K562 (cell line): ENCODE data around the gene ERC2. TPM values are rescaled to one million over a fixed set of nuclear protein-coding genes. Genes with fewer than 3 reads are reported as not detected.

Source experiments
- ATAC-seq: fragments of 200-7000 bp; cut with Tn5 transposase; 3 replicates; pipeline ENCODE4 v1.9.1; 2020; ENCODE audit warnings: moderate library complexity
- BruUV-seq: library from RNA; stranded (reverse); fragments of 400-500 nt; replicated peaks from 2 replicates; lab custom pipeline; 2021; lab: Mats Ljungman, UMichigan
- CTCF ChIA-PET: fragments of 300-600 bp; formaldehyde crosslinking; extraction: SDS; loops from one replicate; lab custom pipeline; 2021; ENCODE audit warnings: low intra/inter-chr PET ratio; lab: Yijun Ruan, JAX
- POLR2A ChIA-PET: fragments of 300-600, 350-650 bp; sonication (Branson Sonifier 250); formaldehyde crosslinking; extraction: SDS; loops from one replicate; lab custom pipeline; 2021; ENCODE audit warnings: antibody characterized with exemption, inconsistent platforms; lab: Yijun Ruan, JAX
- DNase-seq, 4 experiments: peaks; one replicate each; pipeline versions ENCODE4 v3.0.0 to v3.0.0-alpha.2; 2011 to 2018; ENCODE audit warnings: low spot score in 3 of 4, mixed read lengths in 3 of 4; ENCODE audit errors: extremely low read depth in 1 of 4
- FAIRE-seq: peaks from 2 replicates; lab custom pipeline; 2011; peaks lifted over from hg19 to GRCh38; lab: Jason Lieb, UNC
- H2AFZ ChIP-seq: 2 replicates; pipeline ENCODE4 v1.6.0; 2011; ENCODE audit warnings: low read depth, low read length, control low read depth, inconsistent platforms
- H3K27ac ChIP-seq: fragments of 200-600 bp; 3 replicates; pipeline ENCODE4 v1.8.0; 2011; ENCODE audit warnings: low read depth, mild to moderate bottlenecking, control low read depth, inconsistent platforms, low read length, moderate library complexity, mixed read lengths; ENCODE audit errors: extremely low read depth
- H3K27me3 ChIP-seq, 2 experiments: fragments of 300-600 bp in 1 of 2; 2 replicates in 1 of 2; 3 replicates in 1 of 2; pipeline versions ENCODE4 v1.6.0 to v1.8.0; 2011; ENCODE audit warnings: inconsistent platforms in 2 of 2, low read length in 2 of 2, mild to moderate bottlenecking in 1 of 2, mixed read lengths in 1 of 2, moderate library complexity in 1 of 2; ENCODE audit not compliant: control insufficient read depth in 2 of 2, insufficient read depth in 2 of 2
- H3K36me3 ChIP-seq: fragments of 300-600 bp; 3 replicates; pipeline ENCODE4 v1.8.0; 2011; ENCODE audit warnings: mild to moderate bottlenecking, low read length, inconsistent platforms; ENCODE audit not compliant: control insufficient read depth, insufficient read depth
- H3K4me1 ChIP-seq, 2 experiments: fragments of 200-600 bp in 1 of 2; replicated peaks in 1 of 2; 2 replicates in 1 of 2; 3 replicates in 1 of 2; pipeline versions ENCODE4 v1.5.1 to v1.8.0; 2011; ENCODE audit warnings: inconsistent platforms in 2 of 2, low read length in 2 of 2, mild to moderate bottlenecking in 1 of 2, mixed read lengths in 1 of 2, moderate library complexity in 1 of 2; ENCODE audit not compliant: control insufficient read depth in 2 of 2, insufficient read depth in 2 of 2
- H3K4me2 ChIP-seq: 2 replicates; pipeline ENCODE4 v1.6.1; 2011; ENCODE audit warnings: low read length, control low read depth, inconsistent platforms, mixed read lengths; ENCODE audit not compliant: insufficient read depth
- H3K4me3 ChIP-seq: fragments of 200-600 bp; sonication (generic), shearing (Covaris generic); 2 replicates; pipeline ENCODE4 v1.5.1; 2016; ENCODE audit warnings: control low read depth, inconsistent platforms
- H3K79me2 ChIP-seq: fragments of 200-600 bp; 3 replicates; pipeline ENCODE4 v1.8.0; 2011; ENCODE audit warnings: low read length, inconsistent platforms; ENCODE audit not compliant: control insufficient read depth, insufficient read depth
- H3K9ac ChIP-seq, 2 experiments: 2 replicates each; pipeline versions ENCODE4 v1.6.0 to v1.6.1; 2011; ENCODE audit warnings: low read depth in 2 of 2, low read length in 2 of 2, control low read depth in 1 of 2, inconsistent platforms in 1 of 2, mild to moderate bottlenecking in 1 of 2, mixed read lengths in 1 of 2; ENCODE audit not compliant: insufficient read depth in 1 of 2
- H3K9me1 ChIP-seq: one replicate; pipeline ENCODE4 v1.6.0; 2011; ENCODE audit warnings: inconsistent platforms, mild to moderate bottlenecking, low read length, moderate library complexity; ENCODE audit not compliant: control insufficient read depth, insufficient read depth
- H3K9me3 ChIP-seq: replicated peaks from 2 replicates; pipeline ENCODE4 v1.5.1; 2011; ENCODE audit warnings: low read depth, low read length, inconsistent platforms; ENCODE audit not compliant: control insufficient read depth, insufficient read depth
- H4K20me1 ChIP-seq: replicated peaks from 2 replicates; pipeline ENCODE4 v1.6.1; 2011; ENCODE audit warnings: low read length, inconsistent platforms, mixed read lengths; ENCODE audit not compliant: control insufficient read depth, insufficient read depth
- EP400 ChIP-seq: fragments of 450-650 bp; IDR thresholded peaks from 2 replicates; pipeline ENCODE4 v1.6.1; 2017; ENCODE audit warnings: antibody characterized with exemption, mild to moderate bottlenecking, moderate library complexity
- TBP ChIP-seq: optimal IDR thresholded peaks from 2 replicates; pipeline ENCODE3; 2011; ENCODE audit warnings: low read depth, low read length, improper control_type of control experiment
- TSHZ1 ChIP-seq: fragments of 250-450 bp; sonication (Bioruptor Pico); IDR thresholded peaks from 2 replicates; pipeline ENCODE4 v1.4.0; 2020; ENCODE audit warnings: mild to moderate bottlenecking, moderate library complexity
- WGBS: fragments of 100-300 bp; shearing (Covaris generic); methylation state at CpG from one replicate; pipeline ENCODE4 v1.1.6; 2016; ENCODE audit warnings: low coverage, mixed read lengths; ENCODE audit not compliant: insufficient coverage; ENCODE audit errors: missing lambda C conversion rate; 5-methylcytosine and 5-hydroxymethylcytosine counted together
- in situ Hi-C: fragments of 300-500 bp; cut with MboI; formaldehyde crosslinking; loops from 4 replicates; pipeline ENCODE4 v1.15.0; 2018; ENCODE audit warnings: inconsistent platforms, mixed read lengths
- intact Hi-C: fragments of 100-400 bp; cut with micrococcal nuclease; formaldehyde crosslinking; loops from 2 replicates; pipeline ENCODE4 v1.14.2; 2022
- polyA plus RNA-seq, 8 experiments: library from polyadenylated mRNA; depleted of rRNA in 4 of 8; stranded (reverse) in 5 of 8; unstranded in 3 of 8; fragments of >200 nt; fragmentation: Nextera tagmentation in 2 of 8; fragmentation: Illumina TruSeq in 1 of 8; extraction: Ambion mirVana in 2 of 8; extraction: Trizol in 1 of 8; gene quantifications; 2 replicates each; pipeline versions ENCODE4 v1.2.1 to v1.2.3, GENCODE V29; 2011 to 2014; ENCODE audit warnings: inconsistent platforms in 1 of 8, missing spikeins in 1 of 8
- total RNA-seq, 7 experiments: library from RNA; depleted of rRNA in 6 of 7; stranded (reverse); fragments of >200 nt in 6 of 7; fragmentation: Illumina TruSeq in 2 of 7; extraction: Trizol in 2 of 7; gene quantifications; 2 replicates each; pipeline versions ENCODE4 v1.2.1 to v1.2.3, GENCODE V29; 2011 to 2021; ENCODE audit warnings: low replicate concordance in 1 of 7
- TF ChIP-seq, protein P1 (sequence below): sonication (generic); formaldehyde crosslinking; IDR thresholded peaks from 2 replicates; pipeline ENCODE4 v1.8.0; 2022; ENCODE audit warnings: mild to moderate bottlenecking, missing genetic modification reagents

The ERC2 gene
- total and polyA plus RNA-seq, 9 of the 15 experiments (the other 6 are each of a cell fraction or from before 2014, with no cell fraction given), result 0.04 to 0.18 (median 0.07) TPM; not detected in 2

DNA sequence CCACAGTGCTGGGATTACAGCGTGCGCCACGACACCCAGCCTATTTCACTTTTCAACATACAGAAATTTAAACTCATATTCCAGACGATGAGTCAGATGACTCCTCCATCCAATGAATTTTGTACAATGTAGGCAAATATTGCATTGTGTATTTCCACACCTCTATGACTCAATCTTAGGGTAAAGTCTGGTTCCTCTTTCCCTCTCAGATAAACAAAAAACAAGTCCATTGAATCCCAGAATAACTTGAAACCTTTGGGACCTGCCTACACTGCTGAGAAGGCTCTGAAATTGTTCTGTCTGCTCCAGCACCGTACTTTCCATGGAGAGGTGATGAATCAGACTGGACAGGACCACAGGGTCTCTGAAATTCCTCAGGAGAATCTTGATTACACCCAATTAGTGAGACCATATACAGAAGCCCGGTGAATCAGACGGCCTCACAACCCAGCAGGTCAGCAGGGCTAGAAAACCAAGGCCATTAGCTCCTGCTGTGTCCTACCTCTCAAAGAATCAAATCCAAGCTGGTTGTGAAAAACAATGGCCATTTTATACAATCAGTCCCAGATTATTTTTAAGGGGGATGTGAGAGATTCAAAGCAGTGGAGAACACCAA is 112.6 kb downstream of the ERC2 start:
- Histone ChIP-seq H3K27me3 (no peaks in the 10 kb centered on the region), H3K36me3 (no peaks in the 10 kb centered on the region), H3K4me3 (no peak overlapping the region), H4K20me1 (no peaks in the 10 kb centered on the region), H2AFZ (no peak overlapping the region), H3K4me2 (no peak overlapping the region), H3K79me2 (no peaks in the 10 kb centered on the region), H3K9me3 (no peaks in the 10 kb centered on the region), H3K9me1 (no peaks in the 10 kb centered on the region), H3K4me1 (no peaks in the 10 kb centered on the region), H3K9ac (no peak overlapping the region), H3K27ac (no peak overlapping the region)
- no TSS peak for BruUV-seq
- ATAC-seq (no peak), FAIRE-seq (no peak), DNase-seq (no peak)
- ChIA-PET POLR2A (interaction anchor here (0.6 kb wide), 1 partner anchor 30 kb away, joined by 3 read pairs; no protein-coding TSS in a partner anchor), CTCF (no interaction called here)
- in situ Hi-C loops (no loop called here), intact Hi-C loops (no loop called here)
- WGBS, result 0% methylated on average over 7 of the region's 7 CpGs
- TF ChIP-seq EP400 (no peak), TSHZ1 (no peak), TBP (no peak)
- TF ChIP-seq, protein P1, sequence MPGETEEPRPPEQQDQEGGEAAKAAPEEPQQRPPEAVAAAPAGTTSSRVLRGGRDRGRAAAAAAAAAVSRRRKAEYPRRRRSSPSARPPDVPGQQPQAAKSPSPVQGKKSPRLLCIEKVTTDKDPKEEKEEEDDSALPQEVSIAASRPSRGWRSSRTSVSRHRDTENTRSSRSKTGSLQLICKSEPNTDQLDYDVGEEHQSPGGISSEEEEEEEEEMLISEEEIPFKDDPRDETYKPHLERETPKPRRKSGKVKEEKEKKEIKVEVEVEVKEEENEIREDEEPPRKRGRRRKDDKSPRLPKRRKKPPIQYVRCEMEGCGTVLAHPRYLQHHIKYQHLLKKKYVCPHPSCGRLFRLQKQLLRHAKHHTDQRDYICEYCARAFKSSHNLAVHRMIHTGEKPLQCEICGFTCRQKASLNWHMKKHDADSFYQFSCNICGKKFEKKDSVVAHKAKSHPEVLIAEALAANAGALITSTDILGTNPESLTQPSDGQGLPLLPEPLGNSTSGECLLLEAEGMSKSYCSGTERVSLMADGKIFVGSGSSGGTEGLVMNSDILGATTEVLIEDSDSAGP (CRISPR knock-in tag), result no peak
